Esophagus muscularis mucosa (tissue), 4 donors: ENCODE measurements around the gene LILRA5. TPM values are rescaled to one million over a fixed set of nuclear protein-coding genes. Genes with fewer than 3 reads are reported as not detected.

Experiments
- DNase-seq: peaks from one replicate; pipeline ENCODE4 v3.0.0-alpha.2; 2017; ENCODE audit errors: extremely low spot score
- H3K27ac ChIP-seq, 4 donors: fragments of 200-600 bp; sonication (generic); replicated peaks in 1 of 4; 1 replicate in 3 of 4; 2 replicates in 1 of 4; pipeline ENCODE4 v1.5.1; 2016 to 2019; ENCODE audit warnings: mild to moderate bottlenecking in 1 of 4
- H3K27me3 ChIP-seq, 4 donors: fragments of 200-600 bp; sonication (generic); one replicate each; pipeline versions ENCODE4 v1.5.1 to v1.6.0; 2016 to 2019
- H3K36me3 ChIP-seq, 4 donors: fragments of 200-600 bp; sonication (generic); one replicate each; pipeline ENCODE4 v1.5.1; 2016 to 2019
- H3K4me1 ChIP-seq, 4 donors: fragments of 200-600 bp; sonication (generic); one replicate each; pipeline ENCODE4 v1.5.1; 2016 to 2019
- H3K4me3 ChIP-seq, 4 donors: fragments of 200-600 bp; sonication (generic); 1 replicate in 2 of 4; 2 replicates in 2 of 4; pipeline ENCODE4 v1.5.1; 2016 to 2019; ENCODE audit warnings: mild to moderate bottlenecking in 4 of 4, moderate library complexity in 1 of 4
- H3K9me3 ChIP-seq, 4 donors: fragments of 200-600 bp; sonication (generic); 1 replicate in 3 of 4; 2 replicates in 1 of 4; pipeline ENCODE4 v1.5.1; 2016 to 2019
- EP300 ChIP-seq: sonication (generic); formaldehyde crosslinking; IDR thresholded peaks from one replicate; pipeline ENCODE4 v1.6.1; 2017; ENCODE audit warnings: antibody characterized with exemption
- POLR2A ChIP-seq: fragments of 450-650 bp; IDR thresholded peaks from one replicate; pipeline ENCODE4 v1.6.1; 2017; ENCODE audit warnings: antibody characterized with exemption, moderate library complexity, mild to moderate bottlenecking, low read depth
- POLR2AphosphoS5 ChIP-seq, 2 donors: sonication (generic); formaldehyde crosslinking; IDR thresholded peaks; one replicate each; pipeline ENCODE4 v1.6.1; 2017; ENCODE audit warnings: antibody characterized with exemption in 2 of 2
- WGBS: methylation state at CpG from one replicate; pipeline ENCODE4 v1.1.5; 2018; 5-methylcytosine and 5-hydroxymethylcytosine counted together
- intact Hi-C: fragments of 100-400 bp; cut with DNase I; formaldehyde crosslinking; loops from one replicate; pipeline ENCODE4 v1.15.1; 2023
- total RNA-seq, 4 donors: library from RNA; depleted of rRNA; stranded (reverse); fragments of >200 nt; gene quantifications; one replicate each; pipeline versions ENCODE4 v1.1.0 to v1.2.1, GENCODE V29; 2016
- TF ChIP-seq, protein P1 (sequence below), 3 experiments: fragments of 200-600 bp in 2 of 3; fragments of 450-650 bp in 1 of 3; sonication (generic) in 2 of 3; IDR thresholded peaks; one replicate each; pipeline ENCODE4 v1.5.1; 2017 to 2019; ENCODE audit warnings: antibody characterized with exemption in 3 of 3, mild to moderate bottlenecking in 2 of 3, moderate library complexity in 1 of 3

LILRA5 gene
- total RNA-seq, 4 donors from 2014 or later, result 1.5 to 12.1 (median 2.7) TPM

- no peaks in the 10 kb centered on the region for H3K36me3 ChIP-seq
- WGBS, result 87% methylated on average over 3 of the region's 5 CpGs
- no peak overlapping the region for H3K4me3 ChIP-seq
- intact Hi-C loops, result no loop called here
- H3K27ac ChIP-seq, result no peak overlapping the region
- H3K4me1 ChIP-seq, result no peaks in the 10 kb centered on the region
- DNase-seq, result no peak
- peaks cover 0 to 59% (median 0%) of the 10 kb centered on the region in 4 donors for H3K27me3 ChIP-seq
- TF ChIP-seq, protein P1, sequence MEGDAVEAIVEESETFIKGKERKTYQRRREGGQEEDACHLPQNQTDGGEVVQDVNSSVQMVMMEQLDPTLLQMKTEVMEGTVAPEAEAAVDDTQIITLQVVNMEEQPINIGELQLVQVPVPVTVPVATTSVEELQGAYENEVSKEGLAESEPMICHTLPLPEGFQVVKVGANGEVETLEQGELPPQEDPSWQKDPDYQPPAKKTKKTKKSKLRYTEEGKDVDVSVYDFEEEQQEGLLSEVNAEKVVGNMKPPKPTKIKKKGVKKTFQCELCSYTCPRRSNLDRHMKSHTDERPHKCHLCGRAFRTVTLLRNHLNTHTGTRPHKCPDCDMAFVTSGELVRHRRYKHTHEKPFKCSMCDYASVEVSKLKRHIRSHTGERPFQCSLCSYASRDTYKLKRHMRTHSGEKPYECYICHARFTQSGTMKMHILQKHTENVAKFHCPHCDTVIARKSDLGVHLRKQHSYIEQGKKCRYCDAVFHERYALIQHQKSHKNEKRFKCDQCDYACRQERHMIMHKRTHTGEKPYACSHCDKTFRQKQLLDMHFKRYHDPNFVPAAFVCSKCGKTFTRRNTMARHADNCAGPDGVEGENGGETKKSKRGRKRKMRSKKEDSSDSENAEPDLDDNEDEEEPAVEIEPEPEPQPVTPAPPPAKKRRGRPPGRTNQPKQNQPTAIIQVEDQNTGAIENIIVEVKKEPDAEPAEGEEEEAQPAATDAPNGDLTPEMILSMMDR (IDR thresholded peaks at IDR 0.05), result no peak
- TF ChIP-seq POLR2A (no peak), POLR2AphosphoS5 (IDR thresholded peaks at IDR 0.05) (no peak), EP300 (no peak)
- H3K9me3 ChIP-seq, result no peaks in the 10 kb centered on the region
These were observed 2.4 kb downstream of the LILRA5 start for GRCh38 chr19:54310543-54310942.

- intact Hi-C loops, result no loop called here
- Histone ChIP-seq H3K4me3 (no peak overlapping the region), H3K36me3 (no peaks in the 10 kb centered on the region), H3K4me1 (no peaks in the 10 kb centered on the region), H3K9me3 (no peaks in the 10 kb centered on the region), H3K27ac (no peak overlapping the region), H3K27me3 (peaks cover 0 to 59% (median 0%) of the 10 kb centered on the region in 4 donors)
- DNase-seq, result no peak
- WGBS, result 74% methylated on average over 12 of the region's 12 CpGs
- TF ChIP-seq EP300 (no peak), POLR2AphosphoS5 (IDR thresholded peaks at IDR 0.05) (no peak), POLR2A (no peak)
- TF ChIP-seq, protein P1 (IDR thresholded peaks at IDR 0.05), result no peak
These were observed 3.2 kb downstream of the LILRA5 start for GRCh38 chr19:54309811-54310210.

- no peaks in the 10 kb centered on the region for H3K4me1 ChIP-seq
- no peak overlapping the region for H3K4me3 ChIP-seq
- DNase-seq, result no peak
- intact Hi-C loops, result no loop called here
- H3K36me3 ChIP-seq, result no peaks in the 10 kb centered on the region
- no peaks in the 10 kb centered on the region for H3K9me3 ChIP-seq
- H3K27ac ChIP-seq, result no peak overlapping the region
- peaks cover 0 to 47% (median 0%) of the 10 kb centered on the region in 4 donors for H3K27me3 ChIP-seq
- TF ChIP-seq POLR2AphosphoS5 (IDR thresholded peaks at IDR 0.05), result no peak
- 88% methylated on average over 5 of the region's 5 CpGs for WGBS
These were observed 5.5 kb downstream of the LILRA5 start for GRCh38 chr19:54307389-54308020.

DNA sequence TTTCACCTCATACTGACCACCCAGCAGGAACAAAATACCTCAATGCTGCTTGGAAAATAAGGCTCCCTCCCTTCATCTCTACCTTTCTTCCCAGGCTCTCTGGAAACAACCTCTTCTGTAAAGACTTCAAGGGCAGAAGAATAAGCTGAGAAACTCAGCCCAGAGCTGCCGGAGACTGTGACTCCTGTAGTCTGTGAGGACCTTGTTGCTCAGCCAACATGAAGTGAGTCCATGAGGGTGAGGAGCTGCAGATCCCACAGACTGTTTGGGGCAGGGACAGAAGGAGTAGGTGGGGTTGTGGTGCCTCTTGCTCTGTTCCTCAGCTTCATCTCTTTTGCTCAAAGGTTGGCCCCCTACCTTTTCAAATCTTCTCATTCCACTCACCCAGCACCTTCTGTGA lies 7.8 kb downstream of the LILRA5 start:
- no peak overlapping the region for H3K4me3 ChIP-seq
- intact Hi-C loops, result no loop called here
- H3K27me3 ChIP-seq, result peaks cover 0 to 31% (median 0%) of the 10 kb centered on the region in 4 donors
- no peak overlapping the region for H3K27ac ChIP-seq
- no peak for DNase-seq
- 100% methylated on average over 1 of the region's 1 CpG for WGBS
- TF ChIP-seq, protein P1 (IDR thresholded peaks at IDR 0.05), result no peak
- TF ChIP-seq POLR2AphosphoS5 (IDR thresholded peaks at IDR 0.05) (no peak), EP300 (no peak), POLR2A (no peak)
- no peaks in the 10 kb centered on the region for H3K36me3 ChIP-seq
- H3K9me3 ChIP-seq, result no peaks in the 10 kb centered on the region
- no peaks in the 10 kb centered on the region for H3K4me1 ChIP-seq

DNA sequence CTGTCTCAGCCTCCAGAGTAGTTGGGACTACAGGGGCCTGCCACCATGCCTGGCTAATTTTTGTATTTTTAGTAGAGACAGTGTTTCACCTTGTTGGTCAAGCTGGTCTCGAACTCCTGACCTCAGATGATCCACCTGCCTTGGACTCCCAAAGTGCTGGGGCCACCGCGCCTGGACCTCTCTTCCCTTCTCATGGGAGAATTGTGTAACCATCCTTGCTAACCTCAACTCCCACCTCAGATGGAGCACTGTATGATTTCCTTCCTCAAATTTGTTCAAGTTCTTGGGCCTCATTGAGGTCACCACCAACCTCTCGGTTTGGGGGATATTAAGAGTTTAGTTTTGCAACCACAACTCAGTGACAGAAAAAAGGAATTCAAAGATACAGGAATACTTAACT lies 10.7 kb downstream of the LILRA5 start:
- 54% methylated on average over 4 of the region's 4 CpGs for WGBS

More for the DNA sequence above, 10.7 kb downstream of the LILRA5 start:
- Histone ChIP-seq H3K27me3 (peaks cover 0 to 45% (median 0%) of the 10 kb centered on the region in 4 donors), H3K4me3 (no peak overlapping the region), H3K36me3 (no peaks in the 10 kb centered on the region), H3K4me1 (no peaks in the 10 kb centered on the region), H3K27ac (no peak overlapping the region), H3K9me3 (no peaks in the 10 kb centered on the region)
- intact Hi-C loops, result no loop called here
- no peak for DNase-seq
- TF ChIP-seq POLR2A (no peak), EP300 (no peak)
- TF ChIP-seq, protein P1 (IDR thresholded peaks at IDR 0.05), result no peak
